Superior temporal gyrus (tissue), 1 donor: ENCODE data around the gene TTYH3.

ENCODE experiments used
- DNase-seq: peaks from one replicate; pipeline ENCODE4 v3.0.0-alpha.2; 2016; ENCODE audit errors: extremely low spot score

TTYH3 gene

DNA sequence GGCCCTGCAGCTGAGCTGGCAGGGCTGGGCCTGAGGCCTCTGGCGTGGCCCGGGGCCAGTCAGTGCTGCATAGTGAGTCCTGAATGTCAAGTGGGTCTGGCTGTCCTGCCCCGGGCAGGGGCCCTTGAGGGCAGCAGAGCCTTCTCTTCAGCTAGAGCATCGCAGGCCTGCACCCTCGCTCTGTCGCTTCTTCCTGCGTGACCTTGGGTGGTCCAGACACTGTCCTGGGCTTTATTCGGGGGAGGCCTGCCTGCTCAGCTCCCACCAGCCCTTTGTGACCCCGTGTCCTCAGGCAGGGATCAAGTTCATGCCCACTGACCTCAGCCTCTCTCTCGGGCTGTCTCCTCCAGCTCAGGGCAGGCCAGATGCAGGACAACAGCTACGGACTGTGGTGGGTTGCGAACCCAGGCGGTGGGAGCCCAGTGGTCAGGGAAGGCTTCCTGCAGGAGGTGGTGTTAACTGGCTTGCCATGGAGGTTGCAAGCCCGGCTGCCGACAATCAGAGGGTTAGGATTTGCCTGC is 3.4 kb downstream of the TTYH3 start:
- no peak for DNase-seq

DNA sequence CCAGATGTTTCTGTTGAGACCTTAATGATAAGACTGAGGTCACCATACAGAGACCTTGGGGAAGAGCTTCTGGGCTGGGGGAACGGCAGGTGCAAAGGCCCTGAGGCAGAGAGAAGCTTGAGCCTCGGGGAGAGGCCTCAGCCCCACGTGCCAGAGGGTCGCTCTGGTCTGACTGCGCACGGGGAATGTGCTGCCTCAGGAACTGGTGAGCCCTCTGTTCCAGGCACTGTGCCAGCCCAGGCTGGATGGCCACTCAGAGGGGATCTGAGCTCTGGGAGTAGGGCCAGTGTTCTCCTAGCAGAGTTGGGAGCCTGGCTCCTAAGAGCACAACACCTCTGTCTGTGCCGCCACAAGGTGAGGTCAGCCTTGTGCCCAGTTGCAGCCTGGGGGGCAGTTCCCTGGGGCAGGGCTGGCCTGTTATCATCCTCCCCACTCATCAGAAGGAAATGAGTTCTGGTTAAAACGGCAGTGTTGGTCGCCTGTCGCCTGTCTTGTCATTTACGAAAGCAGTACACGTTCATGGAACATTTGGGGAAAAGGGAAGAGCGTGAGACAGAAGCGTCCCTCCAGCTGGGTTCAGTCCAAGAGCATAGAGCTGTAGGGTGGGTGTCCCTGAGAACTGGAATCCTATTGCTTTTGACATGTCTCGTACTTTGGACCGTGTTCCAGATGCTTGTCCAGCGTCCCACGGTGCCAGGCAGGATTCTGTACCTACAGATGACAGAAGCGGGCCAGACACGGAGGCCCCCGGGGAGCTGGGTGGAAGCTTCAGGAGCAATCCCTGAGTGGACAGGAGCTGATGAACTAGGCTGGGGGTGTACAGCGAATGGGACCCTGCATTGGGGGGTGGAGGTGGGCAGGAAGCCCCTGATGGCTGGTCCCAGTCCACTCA is 4.3 kb downstream of the TTYH3 start:
- peak; percentile 24 for DNase-seq

DNA sequence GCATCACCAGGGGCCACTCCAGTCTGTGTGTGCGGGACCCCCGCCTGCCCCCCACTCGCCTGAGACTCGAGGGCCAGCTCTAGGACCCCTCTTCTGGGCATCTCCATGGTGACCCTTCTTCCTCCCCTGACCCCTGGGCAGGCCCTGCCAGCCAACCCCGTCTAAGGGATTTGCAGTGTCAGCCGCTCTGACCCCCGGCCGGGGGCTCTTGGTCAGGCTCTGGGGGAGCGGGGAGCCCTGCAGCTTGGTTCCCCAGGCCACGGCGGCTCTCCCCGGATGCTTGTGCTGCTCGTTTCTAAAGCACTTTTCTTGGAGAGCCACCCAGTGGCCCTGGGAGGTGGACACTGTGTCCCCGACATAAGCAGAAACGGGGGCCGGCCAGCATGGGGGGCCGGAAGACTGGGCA is 5.3 kb downstream of the TTYH3 start:
- DNase-seq, result no peak

DNA sequence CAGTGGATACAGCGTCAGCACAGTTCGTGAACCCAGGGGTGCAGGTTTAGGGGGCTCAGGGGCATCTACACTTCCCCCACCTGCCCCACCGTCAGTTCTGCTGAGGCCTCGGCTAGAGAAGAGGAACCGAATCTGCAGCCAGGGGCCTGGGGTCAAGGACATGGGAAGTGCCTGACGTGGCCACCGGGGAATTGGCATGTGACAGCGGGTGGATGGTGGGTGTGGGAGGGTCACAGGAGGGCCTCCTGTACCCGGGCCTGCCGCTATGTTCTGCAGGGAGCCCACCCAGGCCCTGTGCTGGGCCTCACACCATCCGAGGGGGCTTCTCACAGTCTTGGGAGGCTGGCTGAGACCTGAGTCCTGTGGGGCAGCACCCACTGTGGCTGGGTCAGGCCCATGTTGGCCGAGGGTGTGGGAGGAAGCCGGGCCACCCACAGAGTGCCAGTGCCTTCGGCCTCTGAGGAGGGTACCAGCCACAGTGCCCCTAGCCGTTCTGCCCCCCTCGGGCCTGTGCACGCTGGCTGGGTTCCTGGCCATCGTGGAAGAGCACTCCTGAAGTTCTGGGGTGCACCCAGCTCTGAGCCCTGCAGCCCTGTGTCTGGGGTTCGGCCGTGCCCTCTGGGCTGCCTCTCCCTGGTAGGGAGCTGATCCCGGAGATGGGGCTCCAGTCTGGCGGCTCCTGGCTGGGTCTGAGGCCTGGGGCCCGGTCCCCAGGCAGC is 5.9 kb downstream of the TTYH3 start:
- no peak for DNase-seq

DNA sequence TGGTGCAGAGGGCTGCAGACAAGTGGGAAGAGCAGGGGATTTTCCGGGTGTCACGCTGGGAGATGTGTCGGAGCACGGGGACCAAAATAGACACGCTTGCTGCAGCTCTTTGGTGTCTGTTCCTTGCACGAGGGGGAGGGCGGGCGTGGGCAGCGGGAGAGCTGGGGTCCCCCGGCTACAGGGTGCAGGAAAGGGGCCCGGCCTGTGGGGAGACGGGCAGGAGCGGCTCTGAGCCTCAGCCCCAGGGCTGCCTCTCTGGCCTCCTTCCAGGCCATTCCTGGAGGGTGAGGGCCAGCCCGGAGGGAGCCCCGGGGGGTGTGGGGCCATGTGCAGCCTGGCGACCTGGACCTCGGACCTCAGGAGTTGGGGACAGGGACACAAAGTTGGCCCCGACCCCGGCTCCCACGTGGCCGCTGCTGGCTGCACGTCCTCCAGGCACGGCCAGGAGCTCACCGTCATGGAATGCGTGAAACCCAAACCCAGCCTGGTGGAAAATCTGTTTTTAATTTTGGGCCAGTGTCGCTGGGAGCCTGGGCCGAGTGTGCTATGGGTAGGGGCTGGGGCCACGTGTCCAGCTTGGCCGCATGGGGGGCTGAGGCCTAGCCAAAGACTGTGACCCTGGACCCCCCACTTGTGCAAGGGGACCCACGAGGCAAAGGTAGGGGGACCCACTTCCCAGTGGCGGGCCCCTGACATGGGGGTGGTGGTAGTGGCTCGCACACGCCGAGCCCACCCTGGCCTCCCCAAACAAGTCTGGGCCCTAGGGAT is 6.6 kb downstream of the TTYH3 start:
- DNase-seq, result no peak

DNA sequence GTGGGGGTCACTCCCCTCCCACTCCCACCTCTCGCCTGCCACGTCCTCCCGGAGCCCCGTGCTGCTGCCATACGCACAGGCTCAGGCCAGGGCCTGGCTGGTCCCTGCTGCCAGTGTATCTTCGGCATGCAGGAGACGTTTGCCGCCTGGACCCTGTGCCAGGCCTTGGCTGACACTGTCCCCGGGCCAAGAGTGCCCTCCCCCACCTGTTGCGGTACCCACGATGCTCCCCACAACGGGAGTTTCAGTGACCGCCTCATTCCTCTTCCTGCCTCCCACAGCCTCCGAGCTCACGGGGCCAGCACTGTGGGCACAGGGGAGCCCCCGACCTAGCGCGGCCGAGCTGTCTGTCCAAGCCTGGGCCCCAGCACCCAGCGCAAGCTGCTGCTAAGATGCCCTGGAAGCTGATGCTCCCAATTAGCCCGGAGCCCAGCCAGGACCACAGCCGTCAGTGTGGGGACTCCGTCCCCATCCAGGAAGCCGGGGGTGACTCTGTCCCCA is 7.4 kb downstream of the TTYH3 start:
- DNase-seq, result no peak

DNA sequence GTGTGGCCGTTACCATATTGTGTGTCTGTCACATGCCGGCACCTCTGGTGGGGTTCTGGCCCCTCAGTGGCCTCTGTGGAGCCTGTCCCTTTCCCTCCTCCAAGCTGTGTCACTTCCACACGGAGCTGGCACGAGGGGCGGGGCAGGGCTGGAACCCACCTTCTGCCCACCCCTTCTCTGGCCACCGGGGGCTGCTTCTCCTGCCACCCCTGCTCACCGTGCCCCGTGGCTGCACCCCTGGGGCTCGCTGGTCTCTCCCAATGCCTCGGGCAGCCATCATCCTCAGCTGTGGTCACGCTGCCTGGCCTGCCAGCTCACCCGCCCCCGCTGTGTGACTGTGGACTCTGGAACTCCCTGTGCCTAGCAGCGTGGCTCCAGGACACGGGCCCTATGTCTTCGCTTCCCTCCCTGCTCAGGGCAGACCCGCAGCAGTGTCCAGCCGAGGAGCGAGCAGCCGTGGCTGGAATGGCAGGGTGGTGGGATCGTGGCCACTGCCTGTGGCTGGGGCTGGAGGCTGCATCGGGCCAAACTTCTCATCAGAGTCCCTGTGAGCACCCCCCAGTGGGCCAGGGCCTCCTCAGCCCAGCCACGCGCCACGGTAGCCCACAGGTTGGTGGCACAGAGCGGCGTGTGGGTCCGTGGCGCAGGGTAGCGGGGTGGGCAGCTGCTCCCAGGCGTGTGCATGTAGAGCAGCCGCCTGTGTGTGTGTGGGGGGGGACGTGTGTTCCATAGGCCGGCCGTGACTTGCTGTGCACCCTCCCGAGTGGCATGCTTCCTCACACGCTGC is 8.1 kb downstream of the TTYH3 start:
- DNase-seq, result no peak

DNA sequence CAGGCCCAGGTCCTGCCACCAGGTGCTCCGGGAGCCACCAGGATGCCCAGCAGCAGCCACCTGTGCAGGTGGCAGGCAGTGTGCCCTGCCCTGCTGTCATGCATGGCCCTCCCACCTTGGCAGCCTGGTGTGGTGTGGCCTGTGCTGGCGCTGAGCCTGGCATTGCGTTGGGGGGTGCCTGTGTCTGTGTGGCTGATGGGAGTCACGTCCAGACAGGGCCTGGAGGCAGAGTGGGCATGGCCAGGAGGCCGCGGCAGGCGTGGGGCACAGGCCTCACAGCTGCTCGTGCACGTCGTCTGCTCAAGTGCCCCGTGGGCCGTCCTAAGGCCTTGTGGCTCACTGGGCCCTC is 8.7 kb downstream of the TTYH3 start:
- no peak for DNase-seq

DNA sequence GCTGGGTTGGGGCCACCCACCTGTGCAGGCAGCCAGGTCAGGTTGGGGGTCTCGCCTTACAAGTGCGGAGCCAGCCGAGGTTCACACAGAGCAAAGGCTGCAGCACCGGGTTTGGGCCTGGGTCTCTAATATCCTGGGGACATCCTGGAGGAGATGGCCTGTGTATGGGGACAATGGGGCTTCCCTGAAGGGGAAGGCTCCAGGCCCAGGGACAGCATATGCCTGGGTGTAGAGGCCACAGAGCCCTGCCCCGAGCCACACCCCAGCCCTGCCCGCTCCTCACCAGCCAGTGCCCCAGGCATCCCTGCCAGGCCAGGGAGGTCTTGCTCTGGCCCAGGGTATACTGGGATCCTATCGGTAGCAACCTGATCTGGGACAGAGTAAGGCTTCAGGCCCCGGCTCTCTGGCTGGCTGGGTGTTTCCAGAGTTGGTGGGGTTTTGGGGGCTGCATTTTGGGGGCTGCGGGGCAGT is 9.1 kb downstream of the TTYH3 start:
- DNase-seq, result no peak

DNA sequence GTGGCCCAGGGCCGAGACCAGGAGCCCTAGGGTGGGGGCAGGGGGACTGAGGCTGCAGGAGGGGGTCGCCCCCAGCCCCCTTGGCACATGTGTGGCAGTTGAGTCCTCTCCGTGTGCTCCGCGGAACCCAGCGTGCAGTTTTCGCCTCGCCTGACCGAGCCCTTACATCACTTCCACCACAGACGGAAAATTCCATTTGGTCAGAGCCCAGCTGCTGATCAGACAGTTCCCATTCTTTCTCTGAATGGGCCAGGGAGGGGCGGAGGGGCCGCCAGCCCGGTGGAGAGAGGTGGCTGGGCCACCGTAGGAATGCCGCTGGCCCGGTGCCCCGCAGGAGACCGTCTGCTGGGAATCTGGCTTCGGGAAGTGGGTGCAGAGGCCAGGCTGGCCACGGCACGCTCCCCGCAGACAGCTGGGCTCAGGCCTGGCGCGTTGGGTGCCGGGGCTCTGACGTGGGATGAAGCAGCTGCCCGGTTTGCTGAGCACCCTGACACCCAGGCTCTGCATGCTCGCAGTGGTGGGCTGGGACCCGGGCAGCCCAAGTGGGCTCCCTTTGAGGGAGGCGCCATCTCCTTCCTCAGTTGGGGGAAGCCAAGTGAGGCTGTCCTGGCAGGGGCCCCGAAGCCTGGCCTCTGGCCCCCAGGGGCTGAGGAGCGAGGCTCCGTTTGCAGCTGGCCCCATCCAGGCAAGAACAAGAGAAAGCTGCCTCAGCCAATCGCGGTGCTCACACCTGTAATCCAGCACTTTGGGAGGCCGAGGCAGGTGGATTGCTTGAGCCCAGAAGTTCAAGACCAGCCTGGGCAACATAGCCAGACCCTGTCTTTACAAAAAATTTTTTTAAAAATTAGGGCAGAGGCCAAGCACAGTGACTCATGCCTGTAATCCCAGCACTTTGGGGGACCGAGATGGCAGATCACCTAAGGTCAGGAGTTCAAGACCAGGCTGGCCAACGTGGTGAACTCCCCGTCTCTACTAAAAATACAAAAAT is 9.9 kb downstream of the TTYH3 start:
- peak; percentile 85 for DNase-seq

DNA sequence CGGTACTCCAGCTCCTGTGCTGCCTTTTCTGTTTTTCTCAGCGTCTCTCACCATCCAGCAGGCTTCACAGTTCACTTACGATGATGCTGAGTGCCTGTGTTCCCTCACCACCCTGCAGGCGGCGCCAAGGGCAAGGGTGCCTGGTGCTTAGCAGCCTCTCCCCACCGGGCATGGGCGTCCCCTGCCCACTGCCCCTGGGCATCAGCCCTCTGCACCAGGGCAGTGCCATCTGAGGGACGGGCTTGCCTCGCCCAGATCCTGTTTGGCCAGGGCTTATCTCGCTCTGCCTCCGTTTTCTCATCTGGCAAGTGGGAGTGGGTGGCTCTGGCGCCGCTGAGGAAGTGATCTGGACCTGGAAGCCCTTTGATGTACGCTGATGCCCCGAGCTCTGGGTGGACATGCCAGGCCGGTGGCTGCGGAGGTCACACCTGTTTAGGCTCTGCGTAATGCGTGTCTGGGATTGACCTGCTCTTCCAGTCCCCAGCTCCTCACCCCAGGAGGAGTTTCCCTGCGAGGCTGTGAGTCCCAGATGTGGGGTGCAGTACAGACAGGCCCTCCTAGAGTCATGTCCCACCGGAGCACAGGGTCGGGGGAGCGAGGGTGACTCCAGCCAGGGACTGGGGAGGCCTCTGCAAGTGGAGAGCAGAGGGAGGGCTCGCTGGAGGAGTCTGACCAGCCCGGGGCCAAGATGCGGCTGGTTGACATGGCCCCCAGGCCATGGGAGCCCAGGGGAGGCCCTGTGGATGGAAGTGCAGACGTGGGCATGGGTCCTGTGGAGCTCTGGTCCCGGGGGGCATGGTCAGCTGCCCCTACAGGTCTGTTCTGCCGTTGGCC is 11.8 kb downstream of the TTYH3 start:
- no peak for DNase-seq

DNA sequence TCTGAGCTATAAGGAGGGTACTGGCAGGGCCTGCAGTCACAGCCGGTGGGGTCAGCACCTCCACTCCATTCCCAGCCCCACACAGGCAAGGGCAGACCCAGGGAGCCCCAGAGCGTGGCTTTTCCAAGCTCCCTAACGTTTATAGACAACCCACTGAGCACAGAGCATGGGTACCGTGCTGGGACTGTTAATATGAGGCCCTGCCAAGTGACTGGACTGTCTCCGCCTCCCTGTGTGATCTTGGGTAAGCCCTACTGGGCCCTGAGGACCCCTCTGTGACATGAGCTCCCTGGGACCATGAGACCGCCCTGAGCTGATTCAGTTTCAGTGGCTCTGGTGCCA is 12.4 kb downstream of the TTYH3 start:
- DNase-seq, result no peak

DNA sequence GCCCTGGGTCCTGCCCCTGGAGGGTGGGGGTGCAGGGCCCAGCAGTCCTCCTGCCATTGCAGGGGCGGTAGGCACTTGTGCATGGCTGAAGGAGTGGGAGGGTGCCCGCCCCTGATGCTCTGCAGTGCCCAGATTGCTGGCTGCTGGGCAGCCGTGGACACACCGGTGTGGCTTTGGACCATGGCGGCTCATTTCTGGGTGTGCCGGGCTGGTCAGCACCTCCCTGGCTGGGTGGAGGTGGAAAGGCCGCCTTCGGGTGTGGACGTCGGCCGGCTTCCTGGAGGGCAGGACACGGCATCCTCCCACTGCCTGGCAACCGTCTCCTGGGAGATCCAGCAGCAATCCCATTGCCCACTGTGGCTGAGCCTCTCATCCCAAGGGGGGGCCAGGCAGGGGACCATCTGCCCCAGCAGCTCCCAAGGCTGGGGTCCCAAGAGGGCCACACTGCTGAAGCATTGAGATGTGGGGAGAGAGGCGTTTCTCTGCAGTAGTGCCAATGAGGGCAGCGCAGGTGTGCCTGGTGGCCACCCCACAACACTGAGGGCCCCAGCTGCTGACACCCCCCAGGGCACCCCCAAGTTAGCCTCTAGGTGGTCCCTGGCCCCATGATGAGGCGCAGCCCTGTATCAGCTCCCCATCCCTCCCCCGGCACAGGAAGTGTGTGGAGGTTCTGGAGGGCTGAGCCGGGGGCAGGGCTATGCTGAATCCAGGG is 12.9 kb downstream of the TTYH3 start:
- DNase-seq, result no peak

DNA sequence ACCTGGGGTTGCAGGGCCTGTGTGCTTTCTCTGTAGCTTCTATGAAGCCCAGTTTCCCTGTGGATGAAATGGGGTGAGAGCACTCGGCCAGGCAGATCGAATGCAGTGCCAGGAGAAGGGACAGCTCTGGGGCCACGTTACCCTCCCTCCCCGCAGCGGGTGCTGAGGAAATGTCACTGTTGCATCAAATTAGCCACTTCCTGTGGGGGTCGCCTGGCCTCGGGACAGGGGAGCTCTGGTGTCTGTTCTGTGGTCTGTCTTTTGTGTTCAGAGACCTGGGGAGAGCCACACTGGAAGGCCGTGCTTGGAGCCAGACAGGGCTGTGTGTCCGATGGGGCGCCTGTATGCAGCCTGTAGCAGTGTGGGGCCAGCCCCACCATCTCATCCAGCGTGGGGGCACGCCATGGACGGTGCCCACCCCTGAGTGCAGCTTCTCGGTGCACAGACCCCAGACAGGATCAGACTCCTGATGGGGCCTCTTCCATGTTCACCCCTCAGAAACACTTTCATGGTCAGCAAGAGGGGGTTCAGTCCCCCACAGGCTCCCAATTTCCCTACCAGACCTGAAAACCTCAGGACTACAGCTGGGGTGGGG is 13.6 kb downstream of the TTYH3 start:
- DNase-seq, result no peak

DNA sequence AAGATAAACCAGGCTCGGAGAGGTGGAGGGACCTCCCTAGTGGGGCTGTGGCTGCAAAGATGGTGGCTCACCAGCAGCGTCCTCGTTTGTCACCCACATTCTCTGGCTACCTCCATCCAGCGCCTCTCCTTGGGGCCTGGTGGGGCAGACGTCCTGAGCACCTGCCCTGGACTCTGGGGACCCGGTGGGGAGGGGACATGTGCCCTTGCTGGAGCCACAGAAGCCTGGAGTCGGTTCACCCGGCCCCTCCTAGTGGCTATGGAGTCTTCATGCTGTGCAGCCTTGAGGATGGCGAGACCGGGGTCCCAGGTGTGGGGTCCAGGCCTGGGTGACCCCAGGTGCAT is 14.5 kb downstream of the TTYH3 start:
- no peak for DNase-seq

DNA sequence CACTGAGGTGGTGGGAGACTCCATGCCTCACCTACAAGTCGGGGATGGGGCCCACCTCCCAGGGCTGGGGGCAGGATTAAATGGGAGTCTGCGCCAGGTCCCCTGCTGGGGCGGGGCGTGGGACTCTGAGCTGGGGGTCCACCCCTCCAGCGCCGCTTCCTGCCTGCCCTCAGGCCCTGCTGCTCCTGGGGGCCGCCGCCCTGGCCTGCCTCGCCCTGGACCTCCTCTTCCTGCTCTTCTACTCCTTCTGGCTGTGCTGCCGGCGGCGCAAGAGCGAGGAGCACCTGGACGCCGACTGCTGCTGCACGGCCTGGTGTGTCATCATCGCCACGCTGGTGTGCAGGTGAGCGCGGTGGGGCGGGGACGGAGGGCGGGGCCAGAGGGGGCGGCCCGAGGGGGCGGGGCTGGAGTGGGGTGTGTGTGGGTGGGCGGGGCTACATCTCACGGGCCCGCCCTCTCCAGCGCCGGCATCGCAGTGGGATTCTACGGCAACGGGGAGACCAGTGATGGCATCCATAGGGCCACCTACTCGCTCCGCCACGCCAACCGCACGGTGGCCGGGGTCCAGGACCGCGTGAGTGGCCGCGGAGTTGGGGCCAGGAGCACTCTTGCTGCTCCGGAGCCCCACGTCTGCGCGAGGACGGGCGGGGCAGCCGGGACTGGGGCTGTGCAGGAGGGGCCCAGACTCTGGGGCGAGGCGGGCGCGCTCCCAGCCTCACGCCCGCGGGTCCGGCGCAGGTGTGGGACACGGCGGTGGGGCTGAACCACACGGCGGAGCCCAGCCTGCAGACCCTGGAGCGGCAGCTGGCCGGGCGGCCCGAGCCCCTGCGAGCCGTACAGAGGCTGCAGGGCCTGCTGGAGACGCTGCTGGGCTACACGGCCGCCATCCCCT is 15.1 kb downstream of the TTYH3 start:
- no peak for DNase-seq

DNA sequence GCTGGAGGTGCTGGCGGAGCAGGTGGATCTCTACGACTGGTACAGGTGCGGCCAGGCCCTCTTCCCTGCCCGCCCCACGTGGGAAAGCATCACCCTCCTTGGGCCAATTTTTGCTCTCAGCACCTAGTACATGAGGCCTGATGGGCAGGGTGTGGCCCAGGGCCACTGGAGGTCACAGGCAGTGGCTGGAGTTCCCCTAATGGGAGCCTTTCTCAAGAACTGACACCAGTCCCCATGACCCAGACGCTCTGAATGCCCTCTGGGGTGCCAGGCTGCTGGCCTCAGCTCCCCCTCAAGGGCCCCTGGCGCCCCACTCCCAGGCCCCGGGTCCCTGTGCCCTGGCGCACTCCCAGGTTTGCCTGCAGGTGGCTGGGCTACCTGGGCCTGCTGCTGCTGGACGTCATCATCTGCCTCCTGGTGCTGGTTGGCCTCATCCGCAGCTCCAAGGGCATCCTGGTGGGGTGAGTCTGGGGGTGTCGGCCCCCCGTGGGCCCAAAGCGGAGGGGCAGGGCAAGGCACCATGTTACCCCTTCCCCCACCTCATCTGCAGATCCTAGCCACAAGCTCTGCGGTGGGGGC is 15.9 kb downstream of the TTYH3 start:
- no peak for DNase-seq
